IPS-18c (cell line): ENCODE results near the gene DLG2.
"Not testable (repeated sequence)": the region's sequence is repeated elsewhere in the genome, so short reads cannot be mapped to it uniquely, and the experiment has no call there.

Source experiments
- H3K4me3 ChIP-seq: 2 replicates; pipeline ENCODE4 v1.7.0; 2013; ENCODE audit warnings: low read depth, mild to moderate bottlenecking, low read length, moderate library complexity; ENCODE audit not compliant: insufficient read depth
- H3K9me3 ChIP-seq: one replicate; pipeline ENCODE4 v1.6.1; 2013; ENCODE audit warnings: mild to moderate bottlenecking, low read length, moderate library complexity; ENCODE audit not compliant: control insufficient read depth, insufficient read depth

DLG2 gene

DNA sequence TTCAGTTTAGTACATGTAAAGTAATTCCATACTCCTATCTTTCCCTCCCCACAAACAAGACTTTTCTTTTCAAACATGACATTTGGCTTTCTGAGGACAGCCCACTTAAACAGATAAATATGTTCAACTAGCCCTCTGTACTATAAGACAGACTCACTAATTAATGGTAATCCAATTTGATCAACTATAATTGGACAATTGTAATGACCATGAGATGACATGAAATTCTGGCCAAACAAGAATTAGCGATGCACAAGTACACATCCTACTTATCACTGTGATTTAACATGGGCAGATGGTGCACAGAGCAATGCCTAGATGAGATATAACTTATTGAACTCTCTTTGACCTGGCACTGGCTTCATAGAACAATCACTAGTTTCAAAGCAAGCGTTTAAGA lies 1307.3 kb downstream of the DLG2 start:
- no peaks in the 10 kb centered on the region for H3K9me3 ChIP-seq
- H3K4me3 ChIP-seq, result no peak overlapping the region

DNA sequence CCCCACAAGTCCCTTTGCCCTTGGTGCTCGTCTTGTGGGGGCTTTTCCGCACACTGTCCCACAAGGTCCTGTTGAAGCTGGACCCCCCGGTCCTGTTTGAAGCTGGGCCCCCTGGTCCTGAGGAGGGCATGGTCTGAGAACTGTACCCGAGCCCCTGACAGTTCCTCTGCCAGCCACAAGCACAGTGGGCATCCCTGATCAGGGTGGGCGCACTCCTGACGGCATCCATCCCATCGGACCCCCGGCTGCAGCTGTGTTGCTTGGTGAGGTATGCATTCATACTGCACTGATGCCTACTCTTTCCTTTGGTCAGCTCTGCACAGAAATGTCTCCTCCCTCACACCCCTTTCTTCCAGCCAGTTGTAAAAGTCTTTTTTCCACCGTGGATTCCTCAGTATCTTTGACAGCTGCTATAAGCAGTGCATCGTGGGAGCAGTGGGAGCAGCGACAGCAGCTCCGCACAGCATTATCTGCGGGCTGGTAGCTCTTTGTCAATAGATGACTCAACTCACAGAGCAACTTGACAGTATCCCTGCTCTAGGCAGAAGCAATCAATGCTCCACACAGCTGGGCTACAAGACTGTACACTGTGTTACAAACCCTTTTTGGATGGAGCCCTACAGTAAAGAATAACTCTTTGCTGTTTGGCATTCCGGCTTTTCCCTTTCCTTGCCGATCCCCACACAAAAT lies 1310.1 kb downstream of the DLG2 start:
- no peaks in the 10 kb centered on the region for H3K9me3 ChIP-seq
- H3K4me3 ChIP-seq, result no peak overlapping the region

DNA sequence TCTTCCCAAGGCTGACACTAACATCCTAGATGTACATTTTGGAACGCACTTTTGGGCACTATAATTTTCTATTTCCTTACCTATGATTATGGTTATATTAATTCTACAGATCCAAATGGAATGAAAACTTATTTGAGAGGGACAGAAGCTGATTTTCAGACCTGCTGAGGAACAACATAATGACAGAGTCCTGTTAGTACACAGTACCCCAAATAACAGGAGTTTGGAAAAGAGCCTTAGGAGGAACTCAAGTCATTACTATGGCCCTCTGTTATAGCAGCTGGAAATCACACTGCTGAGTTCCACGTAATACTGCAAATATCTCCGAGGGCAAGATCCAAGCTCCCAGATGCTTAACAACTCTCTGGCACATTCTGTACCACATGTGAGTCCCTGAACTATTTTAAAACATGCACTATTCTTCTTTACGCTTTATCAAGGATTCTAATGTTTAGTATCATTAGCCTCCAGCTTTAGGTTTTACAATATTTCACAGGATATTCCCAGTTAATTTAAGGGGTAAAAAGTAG lies 1313.2 kb downstream of the DLG2 start:
- Histone ChIP-seq H3K4me3 (no peak overlapping the region), H3K9me3 (no peaks in the 10 kb centered on the region)

DNA sequence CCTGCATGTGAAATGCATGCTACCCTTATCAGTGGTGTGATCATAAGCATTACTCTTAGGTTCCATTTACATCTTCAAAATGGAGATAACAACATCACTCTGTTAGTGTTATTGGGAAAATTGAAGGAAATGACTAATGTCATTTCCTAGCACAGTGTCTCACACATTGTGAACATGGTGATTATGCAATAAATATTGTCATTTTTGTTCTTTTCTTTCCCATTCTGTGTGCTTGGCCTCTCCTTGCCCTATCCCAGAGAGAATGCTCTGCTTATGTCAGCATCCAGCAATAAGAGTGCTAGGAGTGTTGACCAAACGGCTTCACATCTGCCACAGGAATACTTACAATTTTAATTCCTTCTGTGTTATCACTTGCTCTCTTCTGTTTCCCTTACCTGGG lies 1316.9 kb downstream of the DLG2 start:
- no peak overlapping the region for H3K4me3 ChIP-seq
- H3K9me3 ChIP-seq, result no peaks in the 10 kb centered on the region

DNA sequence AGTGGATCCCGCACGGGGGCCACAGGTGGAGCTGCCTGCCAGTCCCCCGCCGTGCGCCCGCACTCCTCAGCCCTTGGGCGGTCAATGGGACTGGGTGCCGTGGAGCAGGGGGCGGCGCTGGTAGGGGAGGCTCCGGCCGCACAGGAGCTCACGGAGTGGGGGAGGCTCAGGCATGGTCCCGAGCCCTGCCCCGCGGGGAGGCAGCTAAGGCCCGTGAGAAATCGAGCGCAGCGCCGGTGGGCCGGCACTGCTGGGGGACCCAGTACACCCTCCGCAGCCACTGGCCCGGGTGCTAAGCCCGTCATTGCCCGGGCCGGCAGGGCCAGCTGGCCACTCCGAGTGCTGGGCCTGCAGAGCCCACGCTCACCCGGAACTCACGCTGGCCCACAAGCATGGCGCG lies 1318.7 kb downstream of the DLG2 start:
- not testable (repeated sequence) for H3K4me3 ChIP-seq

DNA sequence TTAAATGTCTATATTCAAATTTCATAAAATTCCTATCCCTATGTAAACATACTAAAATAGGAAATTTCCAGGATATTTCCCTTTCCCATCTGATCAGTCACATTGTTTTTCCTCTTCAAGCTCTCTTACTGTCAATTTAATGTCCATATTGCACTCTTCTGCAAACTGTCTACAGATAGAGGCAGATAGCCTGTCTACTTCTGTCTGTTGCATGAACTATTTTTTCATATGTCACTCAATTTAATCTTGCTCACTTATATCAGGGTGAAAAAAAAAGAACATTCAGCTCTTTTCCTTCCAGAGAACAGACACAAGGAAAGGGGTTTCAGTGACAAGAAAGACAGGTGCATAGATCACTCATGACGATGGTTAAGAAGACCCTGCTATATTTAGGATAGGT lies 1327.1 kb downstream of the DLG2 start:
- Histone ChIP-seq H3K9me3 (no peaks in the 10 kb centered on the region), H3K4me3 (no peak overlapping the region)

More for the DNA sequence above, 1318.7 kb downstream of the DLG2 start:
- H3K9me3 ChIP-seq, result not testable (repeated sequence)

DNA sequence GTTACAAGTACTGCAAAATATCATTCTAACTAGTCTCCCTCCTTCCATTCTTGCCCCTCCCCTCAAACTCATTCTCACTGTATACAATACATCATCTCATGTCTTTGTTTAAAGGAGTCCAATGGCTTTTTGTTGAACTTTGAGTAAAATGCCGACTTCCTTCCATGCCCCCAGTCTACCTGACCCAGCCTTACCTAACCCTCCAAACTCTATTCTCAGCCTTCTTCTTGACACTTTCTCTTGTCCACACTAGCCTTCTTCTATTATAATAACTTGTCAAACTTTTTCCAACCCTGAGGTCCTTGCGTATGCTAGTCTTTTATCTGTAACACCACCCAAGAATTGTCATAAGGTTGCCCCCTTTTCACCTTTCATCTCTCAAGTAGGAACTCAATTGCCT lies 1329.6 kb downstream of the DLG2 start:
- Histone ChIP-seq H3K4me3 (no peak overlapping the region), H3K9me3 (no peaks in the 10 kb centered on the region)

DNA sequence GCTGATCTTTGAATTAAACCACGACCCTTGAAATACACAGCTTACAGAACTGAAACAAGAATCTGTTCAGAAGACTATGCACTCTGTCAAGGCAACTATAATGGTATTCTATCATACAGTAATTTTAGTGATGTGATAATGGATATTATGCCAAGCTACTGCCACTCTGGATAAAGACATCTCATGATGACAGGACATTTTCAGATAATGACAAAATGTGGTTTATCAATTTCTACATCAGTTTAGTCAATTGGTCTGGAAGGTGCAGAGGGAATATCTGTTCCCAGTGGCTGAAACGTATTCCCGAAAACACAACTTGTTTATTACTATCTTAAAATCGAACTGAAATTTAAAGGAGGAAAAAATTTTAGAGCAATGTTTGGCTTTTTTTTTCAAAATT lies 1331.3 kb downstream of the DLG2 start:
- no peak overlapping the region for H3K4me3 ChIP-seq
- H3K9me3 ChIP-seq, result no peaks in the 10 kb centered on the region

DNA sequence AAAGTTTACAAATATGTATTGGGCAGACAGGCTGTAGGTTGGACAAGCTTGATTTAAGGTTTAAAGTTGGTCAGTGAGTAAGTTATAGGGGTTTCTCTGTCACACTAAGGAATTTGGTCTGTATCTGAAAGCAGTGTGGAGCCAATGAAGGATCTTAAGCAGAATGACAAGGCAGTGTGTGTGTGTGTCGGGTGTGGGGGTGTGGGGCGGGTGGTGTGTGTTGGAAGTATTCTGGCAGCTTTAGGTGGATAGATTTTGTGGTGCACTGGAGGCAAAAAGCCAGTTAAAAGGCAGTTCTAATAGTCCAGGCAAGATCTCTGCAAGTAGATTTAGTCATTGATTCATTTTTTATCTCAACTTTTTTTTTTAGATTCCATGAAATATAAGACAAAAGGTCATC lies 1334.2 kb downstream of the DLG2 start:
- Histone ChIP-seq H3K4me3 (no peak overlapping the region), H3K9me3 (no peaks in the 10 kb centered on the region)

DNA sequence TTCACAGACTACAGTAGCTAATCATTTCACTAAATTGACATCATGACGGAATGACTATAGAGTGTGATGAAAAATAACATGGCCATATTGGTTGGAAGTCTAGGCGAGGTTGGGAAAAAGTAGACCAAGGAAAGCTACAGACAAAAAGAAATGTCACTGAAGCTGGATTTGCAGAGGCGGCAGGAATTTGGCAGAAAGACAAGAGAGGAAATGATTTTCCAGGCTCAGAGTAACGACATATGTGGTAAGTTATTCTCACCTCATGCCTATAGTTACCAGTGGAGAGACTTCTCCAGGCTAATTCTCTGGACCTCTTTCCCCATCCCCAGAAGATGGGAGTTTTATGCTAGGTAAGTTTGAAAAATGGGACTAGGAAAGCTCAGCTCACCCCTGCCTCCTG lies 1335.1 kb downstream of the DLG2 start:
- Histone ChIP-seq H3K4me3 (no peak overlapping the region), H3K9me3 (no peaks in the 10 kb centered on the region)

DNA sequence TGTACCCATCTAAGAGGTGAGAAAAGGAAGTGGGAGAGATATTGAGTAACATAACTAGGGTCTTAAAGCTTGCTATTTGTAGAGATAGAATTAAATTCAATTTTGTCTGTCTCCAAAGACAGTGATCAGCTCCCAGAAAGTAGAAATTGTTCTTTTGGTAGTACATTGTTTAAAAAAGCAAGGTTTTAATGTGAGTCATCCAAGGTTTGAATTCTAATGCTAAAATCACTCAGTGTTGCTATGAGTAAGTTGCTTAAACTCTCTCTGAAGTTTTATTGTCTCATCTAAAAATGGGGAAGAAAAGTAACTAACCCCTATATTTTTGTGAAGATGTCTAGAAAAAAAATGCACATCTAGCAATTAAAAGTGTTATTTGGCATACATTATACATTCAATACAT lies 1336.5 kb downstream of the DLG2 start:
- no peak overlapping the region for H3K4me3 ChIP-seq
- H3K9me3 ChIP-seq, result no peaks in the 10 kb centered on the region

DNA sequence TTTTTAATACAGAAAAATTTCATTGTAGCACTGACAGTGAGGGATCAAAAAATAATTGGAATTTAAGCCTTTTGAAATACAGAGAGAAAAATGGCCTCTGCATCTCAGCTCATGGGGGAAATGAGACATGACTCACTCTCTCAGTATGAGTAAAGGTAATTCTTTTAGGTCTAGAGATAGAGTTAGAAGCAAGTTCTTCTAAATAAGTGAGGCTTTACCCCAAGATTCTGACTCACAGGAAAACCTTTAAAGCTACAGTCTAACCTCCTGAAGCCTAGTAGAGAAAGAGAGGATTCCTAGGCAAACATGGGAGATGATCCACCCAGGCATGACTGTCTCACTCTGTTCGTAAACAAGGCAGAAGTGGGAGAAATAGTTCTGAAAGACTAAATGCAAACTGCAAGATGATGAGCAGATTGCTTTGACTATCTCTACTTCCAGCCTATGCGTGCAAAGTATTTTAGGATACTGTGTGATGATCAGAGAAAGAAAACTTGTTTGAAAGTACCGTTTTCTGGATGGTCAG lies 1337.7 kb downstream of the DLG2 start:
- no peak overlapping the region for H3K4me3 ChIP-seq
- H3K9me3 ChIP-seq, result no peaks in the 10 kb centered on the region

DNA sequence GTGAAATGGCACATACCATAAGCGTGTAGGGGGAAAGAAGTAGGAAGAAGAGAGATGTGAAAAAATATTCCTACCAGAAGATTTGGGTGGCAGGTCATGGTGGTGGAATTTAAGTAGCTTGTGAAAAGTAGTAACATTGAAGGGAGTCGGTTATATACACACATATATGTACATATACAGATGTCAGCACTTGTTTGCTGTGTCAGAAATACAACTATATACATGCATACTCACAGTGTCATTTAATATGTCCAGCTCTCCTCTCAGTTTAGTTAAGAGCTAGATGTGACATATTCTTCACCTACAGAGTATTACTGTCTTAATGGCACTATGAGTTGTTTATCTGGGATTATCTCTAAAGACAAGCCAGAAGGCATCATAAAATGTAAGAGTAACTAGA lies 1353.6 kb downstream of the DLG2 start:
- Histone ChIP-seq H3K9me3 (no peaks in the 10 kb centered on the region), H3K4me3 (no peak overlapping the region)

DNA sequence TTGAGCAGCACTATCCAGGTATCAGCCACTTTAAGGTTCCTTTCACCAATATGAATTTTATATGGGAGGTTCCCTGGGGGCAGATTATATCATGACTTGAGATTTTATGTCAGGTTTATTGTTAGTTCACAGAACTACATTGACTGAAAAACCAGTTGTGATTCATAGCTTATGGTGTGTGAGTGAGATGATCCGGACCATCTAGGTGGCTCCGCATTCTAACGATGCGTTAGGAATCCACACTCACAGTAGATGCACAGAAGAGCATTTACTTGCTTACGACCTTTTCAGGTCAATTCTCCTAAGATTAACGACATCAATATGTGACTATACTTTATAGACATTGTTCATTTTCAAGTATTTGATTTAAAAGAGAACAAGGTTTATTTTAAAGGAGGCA lies 1356.7 kb downstream of the DLG2 start:
- Histone ChIP-seq H3K9me3 (no peaks in the 10 kb centered on the region), H3K4me3 (no peak overlapping the region)

DNA sequence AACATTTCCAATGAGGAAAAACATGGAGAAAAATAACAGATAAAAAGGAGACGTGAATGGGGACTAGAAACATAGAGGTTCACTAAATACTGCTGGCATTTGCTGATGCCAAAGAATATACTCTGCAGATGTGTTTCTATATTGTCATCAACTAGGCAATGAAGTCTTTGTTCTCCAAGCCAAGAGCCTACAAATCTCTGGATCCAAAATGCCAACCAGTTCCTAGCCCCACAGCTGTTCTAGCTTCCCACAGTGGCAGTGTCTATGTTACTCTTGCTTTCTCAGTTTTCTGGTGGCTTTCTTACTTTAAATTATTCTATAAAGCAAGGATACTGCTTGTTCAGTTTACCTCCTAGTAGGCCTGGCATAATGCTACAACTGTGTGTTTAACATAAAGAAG lies 1363.1 kb downstream of the DLG2 start:
- no peak overlapping the region for H3K4me3 ChIP-seq
- no peaks in the 10 kb centered on the region for H3K9me3 ChIP-seq

DNA sequence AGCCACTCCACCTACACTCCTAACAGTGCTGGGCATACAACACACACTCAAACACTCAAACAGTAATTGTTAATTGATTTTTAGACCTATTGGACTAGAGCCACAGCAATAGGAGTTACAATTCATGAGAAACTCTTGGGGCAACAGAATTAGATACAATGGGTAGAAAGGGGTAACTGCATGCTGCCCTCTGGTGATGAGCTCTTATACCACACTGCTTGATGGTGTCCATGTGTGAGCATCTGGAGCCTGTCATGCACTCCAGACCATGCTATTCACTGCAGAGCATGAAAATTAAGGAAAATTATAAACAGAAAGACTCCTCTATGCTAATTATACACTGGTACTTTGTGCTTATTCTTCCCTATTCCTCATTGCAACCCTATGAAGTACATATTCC lies 1365.4 kb downstream of the DLG2 start:
- no peaks in the 10 kb centered on the region for H3K9me3 ChIP-seq
- H3K4me3 ChIP-seq, result no peak overlapping the region

DNA sequence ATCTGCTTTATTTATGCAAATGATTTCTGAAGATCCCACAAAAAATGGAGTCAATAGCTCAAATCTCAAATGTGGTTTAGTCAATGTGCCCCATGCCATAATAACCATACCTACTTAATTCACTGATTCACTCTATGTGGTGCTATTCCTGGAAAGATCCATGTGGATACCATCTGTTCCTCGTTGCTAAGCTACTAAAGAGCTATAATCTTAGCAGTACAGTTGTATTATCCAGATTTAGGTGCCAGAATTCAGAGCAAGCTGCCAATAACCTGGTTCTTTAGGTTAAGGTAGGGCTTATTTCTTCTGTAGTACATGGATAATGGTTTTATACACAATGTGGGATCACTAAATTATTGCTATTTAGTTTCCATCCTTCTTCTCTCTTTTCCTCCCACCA lies 1366.3 kb downstream of the DLG2 start:
- Histone ChIP-seq H3K4me3 (no peak overlapping the region), H3K9me3 (no peaks in the 10 kb centered on the region)

DNA sequence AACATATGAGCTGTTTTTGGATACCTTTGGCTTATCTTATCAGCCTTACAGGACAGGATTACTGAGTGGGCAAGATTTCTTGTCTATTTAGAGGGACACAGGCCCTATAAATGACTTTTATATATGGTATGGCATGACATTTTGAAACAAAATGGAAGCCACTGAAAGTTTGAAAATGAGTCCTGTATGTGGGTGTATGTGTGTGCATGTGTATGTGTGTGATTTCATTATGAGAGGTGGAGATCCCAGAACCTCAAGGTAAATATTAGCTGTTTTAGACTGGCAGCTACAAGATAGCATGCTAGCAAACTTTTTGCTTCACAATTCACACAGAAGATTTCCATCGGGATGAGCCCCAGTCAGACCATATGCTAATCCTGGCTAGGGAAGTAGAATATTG lies 1370.5 kb downstream of the DLG2 start:
- H3K9me3 ChIP-seq, result no peaks in the 10 kb centered on the region
- no peak overlapping the region for H3K4me3 ChIP-seq

DNA sequence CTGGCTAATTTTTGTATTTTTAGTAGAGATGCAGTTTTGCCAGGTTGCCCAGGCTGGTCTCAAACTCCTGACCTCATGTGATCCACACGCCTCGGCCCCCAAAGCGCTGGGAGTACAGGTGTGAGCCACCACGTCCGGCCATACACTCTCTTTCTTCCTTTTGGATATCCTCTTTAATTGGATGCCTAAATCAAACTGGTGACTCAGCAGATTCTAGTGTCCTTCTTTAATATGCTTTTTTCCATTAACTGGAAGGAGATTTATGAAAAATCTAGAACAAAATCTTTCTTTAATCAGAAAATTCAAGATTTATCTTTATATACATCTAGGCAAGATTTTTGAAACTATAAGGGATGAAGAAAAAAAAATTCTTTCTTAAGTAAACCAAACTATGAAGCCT lies 1371.7 kb downstream of the DLG2 start:
- no peak overlapping the region for H3K4me3 ChIP-seq
- H3K9me3 ChIP-seq, result no peaks in the 10 kb centered on the region
